GM23248 (cell line): ENCODE data around the gene ADSS2. TPM values are rescaled to one million over a fixed set of nuclear protein-coding genes. Genes with fewer than 3 reads are reported as not detected.
A peak's percentile ranks its signal among the peaks of the same experiment; 100 is the strongest.
"Not testable (repeated sequence)": the region's sequence is repeated elsewhere in the genome, so short reads cannot be mapped to it uniquely, and the experiment has no call there.

ENCODE experiments used
- DNase-seq: peaks from one replicate; pipeline ENCODE4 v3.0.0-alpha.2; 2015
- H2AFZ ChIP-seq: fragments of 200-600 bp; sonication (generic); 2 replicates; pipeline ENCODE4 v1.6.1; 2016; ENCODE audit warnings: antibody characterized with exemption
- H3F3A ChIP-seq: fragments of 200-600 bp; sonication (generic); 2 replicates; pipeline ENCODE4 v1.6.1; 2016; ENCODE audit warnings: mild to moderate bottlenecking, antibody characterized with exemption, mixed run types; ENCODE audit not compliant: insufficient read depth
- H3K27ac ChIP-seq: fragments of 200-600 bp; sonication (generic); 2 replicates; pipeline ENCODE4 v1.5.1; 2016; ENCODE audit warnings: mild to moderate bottlenecking
- H3K27me3 ChIP-seq: fragments of 200-600 bp; sonication (generic); replicated peaks from 2 replicates; pipeline ENCODE4 v1.6.1; 2016; ENCODE audit warnings: mild to moderate bottlenecking; ENCODE audit not compliant: insufficient read depth
- H3K36me3 ChIP-seq: fragments of 200-600 bp; sonication (generic); 2 replicates; pipeline ENCODE4 v1.6.1; 2016; ENCODE audit warnings: low read depth, mild to moderate bottlenecking
- H3K4me1 ChIP-seq: fragments of 200-600 bp; sonication (generic); 2 replicates; pipeline ENCODE4 v1.6.1; 2016; ENCODE audit warnings: mild to moderate bottlenecking; ENCODE audit not compliant: insufficient read depth
- H3K4me2 ChIP-seq: fragments of 200-600 bp; sonication (generic); one replicate; pipeline ENCODE4 v1.6.1; 2016; ENCODE audit warnings: mild to moderate bottlenecking; ENCODE audit not compliant: unreplicated experiment
- H3K4me3 ChIP-seq: fragments of 200-600 bp; sonication (generic); 2 replicates; pipeline ENCODE4 v1.5.1; 2016; ENCODE audit warnings: mild to moderate bottlenecking
- H3K79me2 ChIP-seq: fragments of 200-600 bp; sonication (generic); 2 replicates; pipeline ENCODE4 v1.6.1; 2016; ENCODE audit warnings: mild to moderate bottlenecking; ENCODE audit not compliant: insufficient read depth
- H3K9ac ChIP-seq: fragments of 200-600 bp; sonication (generic); 2 replicates; pipeline ENCODE4 v1.6.1; 2016; ENCODE audit warnings: mild to moderate bottlenecking
- H3K9me2 ChIP-seq: fragments of 200-600 bp; sonication (generic); 2 replicates; pipeline ENCODE4 v1.6.1; 2016; ENCODE audit warnings: mixed run types, mild to moderate bottlenecking, moderate library complexity; ENCODE audit not compliant: insufficient read depth
- H3K9me3 ChIP-seq: fragments of 200-600 bp; sonication (generic); one replicate; pipeline ENCODE4 v1.6.1; 2017; ENCODE audit warnings: low read depth
- H4K20me1 ChIP-seq: fragments of 200-600 bp; sonication (generic); 2 replicates; pipeline ENCODE4 v1.6.0; 2016; ENCODE audit not compliant: insufficient read depth
- EZH2 ChIP-seq: fragments of 200-600 bp; sonication (generic); IDR thresholded peaks from 2 replicates; pipeline ENCODE4 v1.6.1; 2018; ENCODE audit warnings: antibody characterized with exemption, mild to moderate bottlenecking; ENCODE audit not compliant: insufficient read depth, poor library complexity, severe bottlenecking
- EZH2phosphoT487 ChIP-seq: fragments of 200-600 bp; sonication (generic); IDR thresholded peaks from 2 replicates; pipeline ENCODE4 v1.6.1; 2018; ENCODE audit warnings: antibody characterized with exemption, moderate library complexity, mild to moderate bottlenecking, low read depth; ENCODE audit not compliant: insufficient read depth
- WGBS, 2 experiments: methylation state at CpG; one replicate each; pipeline ENCODE4 v1.1.6; 2015 to 2017; ENCODE audit warnings: low lambda C conversion rate in 2 of 2, low coverage in 1 of 2; ENCODE audit errors: missing lambda C conversion rate in 2 of 2; 5-methylcytosine and 5-hydroxymethylcytosine counted together
- in situ Hi-C: fragments of 300-500 bp; cut with MboI; formaldehyde crosslinking; loops from 2 replicates; pipeline ENCODE4 v1.15.0; 2020
- polyA plus RNA-seq: library from polyadenylated mRNA; unstranded; fragments of >200 nt; fragmentation: Nextera tagmentation; extraction: Ambion mirVana; gene quantifications from 2 replicates; pipeline ENCODE4 v1.2.1, GENCODE V29; 2016
- total RNA-seq: library from RNA; depleted of rRNA; stranded (reverse); fragments of >200 nt; shearing (Covaris generic); gene quantifications from 2 replicates; pipeline ENCODE4 v1.2.3, GENCODE V29; 2014; rRNA removed

The ADSS2 gene
- 48.7 and 55.0 TPM in 2 replicates for total RNA-seq
- polyA plus RNA-seq: 38.8 and 41.5 TPM in 2 replicates

DNA sequence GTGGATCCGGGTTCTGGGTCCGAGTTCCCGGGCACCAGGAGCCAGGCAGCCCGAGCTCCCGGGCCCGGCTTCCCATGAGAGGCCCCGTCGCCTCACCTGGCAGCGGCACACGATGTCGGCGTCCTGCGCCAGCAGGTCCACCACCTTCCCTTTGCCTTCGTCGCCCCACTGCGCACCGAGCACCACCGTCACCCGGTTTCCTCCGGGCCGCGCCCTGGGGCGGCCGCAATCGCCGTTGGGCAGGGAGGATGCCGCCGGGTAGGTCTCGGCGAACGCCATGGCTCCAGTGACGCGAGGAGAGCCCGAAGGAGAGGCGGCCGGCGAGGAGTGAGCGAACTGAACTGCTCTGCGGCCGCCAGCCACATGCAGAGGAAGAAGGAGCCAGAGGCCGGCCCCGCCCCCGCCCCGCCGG lies at the start of gene ADSS2:
TSS of gene ADSS2 (minus strand) at position 371 of the 412 bp plus-strand sequence. CDS start at position 279, 92 bp downstream.
- Histone ChIP-seq H3F3A (peaks cover 17% of the 10 kb centered on the region), H3K4me1 (peaks cover 30% of the 10 kb centered on the region), H2AFZ (peak within 1 kb of the TSS; percentile 85), H3K4me2 (peak within 1 kb of the TSS; percentile 98), H3K9me3 (no peaks in the 10 kb centered on the region), H3K36me3 (no peaks in the 10 kb centered on the region), H4K20me1 (0 out of 2 replicates have a peak, but pooled peaks cover 4% of the 10 kb centered on the region), H3K9me2 (no peaks in the 10 kb centered on the region), H3K9ac (peak within 1 kb of the TSS; percentile 97), H3K79me2 (peaks cover 43% of the 10 kb centered on the region), H3K4me3 (peak within 1 kb of the TSS; percentile 91), H3K27ac (peak within 1 kb of the TSS; percentile 96), H3K27me3 (no peaks in the 10 kb centered on the region)
- in situ Hi-C loops: no loop called here
- no peak for DNase-seq
- 1% methylated on average over 38 to 41 of the region's 45 CpGs for WGBS, 2 experiments
- no peak for TF ChIP-seq EZH2
- TF ChIP-seq EZH2phosphoT487: no peak

GRCh38 chr1:244500515-244500914 lies 48.8 kb upstream of the ADSS2 start:
- H3K9ac ChIP-seq, H2AFZ ChIP-seq, H3K4me3 ChIP-seq, H3F3A ChIP-seq, DNase-seq, H3K79me2 ChIP-seq, in situ Hi-C loops, H3K4me2 ChIP-seq, H3K27me3 ChIP-seq, H3K9me3 ChIP-seq, H4K20me1 ChIP-seq, H3K4me1 ChIP-seq, H3K36me3 ChIP-seq, H3K27ac ChIP-seq, H3K9me2 ChIP-seq: not testable (repeated sequence)
- 50 to 53% methylated on average over 4 of the region's 4 CpGs for WGBS, 2 experiments

GRCh38 chr1:244499484-244499883 lies 47.8 kb upstream of the ADSS2 start:
- H3K36me3 ChIP-seq, DNase-seq, H3K27ac ChIP-seq, H4K20me1 ChIP-seq, H3K4me1 ChIP-seq, H3K9me3 ChIP-seq, H3K4me3 ChIP-seq, H2AFZ ChIP-seq, H3K4me2 ChIP-seq, H3K9me2 ChIP-seq, H3K79me2 ChIP-seq, H3F3A ChIP-seq, H3K27me3 ChIP-seq, in situ Hi-C loops, H3K9ac ChIP-seq: not testable (repeated sequence)
- 53 to 80% methylated on average over 1 to 2 of the region's 2 CpGs for WGBS, 2 experiments

- Histone ChIP-seq H3K9me2 (no peaks in the 10 kb centered on the region), H3F3A (no peaks in the 10 kb centered on the region), H3K9ac (no peak overlapping the region), H2AFZ (no peak overlapping the region), H3K79me2 (no peaks in the 10 kb centered on the region), H4K20me1 (no peaks in the 10 kb centered on the region), H3K36me3 (no peaks in the 10 kb centered on the region), H3K4me3 (no peak overlapping the region), H3K4me2 (no peak overlapping the region), H3K27ac (no peak overlapping the region), H3K4me1 (no peaks in the 10 kb centered on the region), H3K27me3 (no peaks in the 10 kb centered on the region), H3K9me3 (no peaks in the 10 kb centered on the region)
- 82 to 84% methylated on average over 1 of the region's 1 CpG for WGBS, 2 experiments
- TF ChIP-seq EZH2 (no peak), EZH2phosphoT487 (no peak)
- in situ Hi-C loops: no loop called here
- DNase-seq: peak; percentile 6
Measured at GRCh38 chr1:244497805-244498204, 46.1 kb upstream of the ADSS2 start.

DNA sequence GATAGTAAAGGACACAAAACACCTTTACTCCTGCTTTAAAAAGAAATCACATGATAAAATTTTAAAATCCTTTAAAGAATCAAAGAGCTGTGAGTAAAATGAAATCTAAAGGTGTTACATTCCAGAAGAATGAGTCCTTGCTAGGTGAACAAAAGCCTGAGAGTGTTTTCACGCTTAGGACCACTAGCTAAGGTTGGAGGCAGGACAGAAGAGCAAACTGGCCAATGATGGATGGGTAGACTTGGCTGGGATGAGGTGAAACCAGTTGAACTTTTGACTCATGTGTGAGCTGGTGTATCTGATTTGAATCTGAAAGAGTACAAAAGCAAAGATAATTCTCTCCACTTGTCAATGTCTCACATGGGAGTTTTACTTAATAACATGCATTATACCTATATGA lies 44.5 kb upstream of the ADSS2 start:
- no peaks in the 10 kb centered on the region for H3K9me2 ChIP-seq
- DNase-seq: no peak
- TF ChIP-seq EZH2phosphoT487 (no peak), EZH2 (no peak)
- H3K4me2 ChIP-seq: no peak overlapping the region
- no peaks in the 10 kb centered on the region for H3K9me3 ChIP-seq
- no peaks in the 10 kb centered on the region for H3K4me1 ChIP-seq
- no peaks in the 10 kb centered on the region for H3F3A ChIP-seq
- 4 to 15% methylated on average over 1 of the region's 1 CpG for WGBS, 2 experiments
- H3K36me3 ChIP-seq: no peaks in the 10 kb centered on the region
- in situ Hi-C loops: no loop called here
- H4K20me1 ChIP-seq: no peaks in the 10 kb centered on the region
- no peaks in the 10 kb centered on the region for H3K27me3 ChIP-seq
- no peak overlapping the region for H3K27ac ChIP-seq
- no peaks in the 10 kb centered on the region for H3K79me2 ChIP-seq
- H3K4me3 ChIP-seq: no peak overlapping the region
- no peak overlapping the region for H2AFZ ChIP-seq
- no peak overlapping the region for H3K9ac ChIP-seq
